GM19324 (cell line): ENCODE results near the gene PTX4.
"Not testable (repeated sequence)": the region's sequence is repeated elsewhere in the genome, so short reads cannot be mapped to it uniquely, and the experiment has no call there.

ENCODE experiments used
- ATAC-seq: cut with Tn5 transposase; IDR thresholded peaks from one replicate; pipeline ENCODE4 v1.9.1; 2021; ENCODE audit warnings: mild to moderate bottlenecking, moderate library complexity; ENCODE audit not compliant: unreplicated experiment, low FRiP score

The PTX4 gene

GRCh38 chr16:1446296-1447080 lies 42.3 kb downstream of the PTX4 start:
- no peak for ATAC-seq

DNA sequence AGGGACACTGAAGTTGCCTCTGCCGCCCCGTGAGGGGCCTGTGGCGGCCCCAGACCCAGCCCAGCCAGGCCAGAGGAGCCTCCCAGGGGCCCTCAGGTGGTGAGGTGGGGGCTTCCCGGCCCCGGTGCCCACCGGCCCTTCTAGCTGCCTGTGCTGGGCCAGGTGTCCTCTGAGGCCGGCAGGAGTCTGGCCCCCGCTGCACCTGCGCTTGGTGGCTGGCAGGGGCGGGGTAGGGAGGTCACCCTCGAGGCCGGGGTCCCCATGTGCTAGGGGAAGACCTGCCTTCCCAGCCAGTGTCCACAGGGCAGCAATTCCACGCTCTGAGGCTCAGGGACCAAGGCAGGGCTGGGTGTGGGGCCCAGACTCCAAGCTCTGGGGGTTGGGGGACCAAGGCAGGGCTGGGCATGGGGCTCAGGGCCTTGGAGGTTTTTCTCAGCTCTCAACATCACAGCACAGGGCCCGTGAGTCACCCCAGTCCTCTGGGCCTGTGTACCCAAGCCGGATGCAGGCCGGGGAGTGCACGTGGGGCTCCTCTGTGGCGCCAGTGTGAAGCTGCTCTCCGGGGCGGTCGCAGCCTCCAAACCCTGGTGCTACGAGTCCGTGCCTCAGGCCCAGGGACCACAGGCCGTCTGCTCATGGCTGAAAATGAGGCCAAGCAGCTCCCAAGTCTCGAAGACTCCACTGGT lies 43.1 kb downstream of the PTX4 start:
- no peak for ATAC-seq

- no peak for ATAC-seq
These were observed 43.8 kb downstream of the PTX4 start for GRCh38 chr16:1444730-1445517.

GRCh38 chr16:1443980-1444729 lies 44.6 kb downstream of the PTX4 start, which contains the start of gene CCDC154:
Gene CCDC154 (minus strand): TSS chr16:1444556. CDS start chr16:1444322, 234 bp downstream.
- ATAC-seq, result no peak

DNA sequence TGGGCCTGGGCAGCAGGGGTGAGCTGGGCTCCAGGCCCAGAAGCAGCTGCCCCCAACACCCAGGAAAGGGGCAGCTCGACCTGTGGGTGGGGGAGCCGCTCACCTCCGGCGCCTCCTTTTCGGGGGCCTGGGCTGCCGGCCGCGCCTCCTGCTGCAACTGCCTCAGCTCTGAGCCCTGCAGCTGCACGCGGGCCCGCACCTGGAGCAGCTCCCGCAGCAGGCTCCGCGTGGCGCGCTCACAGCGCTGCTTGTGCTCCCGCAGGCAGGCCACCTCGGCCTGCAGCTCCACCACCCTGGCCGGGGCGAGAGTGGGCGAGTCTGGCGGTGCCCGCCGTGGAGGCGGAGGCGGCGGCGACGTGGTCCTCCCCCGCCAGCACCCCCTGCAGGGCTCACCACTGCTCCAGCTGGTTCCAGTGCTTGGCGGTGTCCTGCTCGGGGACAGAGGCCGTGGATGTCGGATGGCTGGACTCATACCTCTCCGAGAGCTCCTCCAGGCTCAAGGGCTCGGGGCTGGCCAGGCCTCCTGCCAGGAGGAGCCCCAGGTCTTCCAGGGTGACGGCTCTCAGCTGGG lies 45.3 kb downstream of the PTX4 start:
- no peak for ATAC-seq

DNA sequence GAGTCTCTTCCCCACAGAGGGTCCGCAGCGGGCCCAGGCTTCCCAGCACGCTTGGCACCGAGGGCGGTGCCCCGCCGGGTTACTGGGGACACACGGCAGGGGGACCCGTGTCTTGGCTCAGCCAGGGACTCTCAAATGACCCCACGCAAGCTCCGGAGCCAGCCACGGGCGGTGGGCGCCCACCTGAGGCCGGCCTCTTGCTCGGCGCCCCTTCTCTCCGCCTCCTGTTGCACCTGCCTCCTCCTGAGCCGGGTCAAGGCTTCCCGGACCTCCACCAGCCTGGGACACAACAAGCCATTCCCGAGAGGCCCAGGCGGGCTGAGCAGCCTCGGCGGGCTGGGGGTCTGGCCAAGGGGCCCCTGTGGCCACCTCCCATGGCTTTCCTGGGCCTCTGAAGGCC lies 46.0 kb downstream of the PTX4 start:
- no peak for ATAC-seq

DNA sequence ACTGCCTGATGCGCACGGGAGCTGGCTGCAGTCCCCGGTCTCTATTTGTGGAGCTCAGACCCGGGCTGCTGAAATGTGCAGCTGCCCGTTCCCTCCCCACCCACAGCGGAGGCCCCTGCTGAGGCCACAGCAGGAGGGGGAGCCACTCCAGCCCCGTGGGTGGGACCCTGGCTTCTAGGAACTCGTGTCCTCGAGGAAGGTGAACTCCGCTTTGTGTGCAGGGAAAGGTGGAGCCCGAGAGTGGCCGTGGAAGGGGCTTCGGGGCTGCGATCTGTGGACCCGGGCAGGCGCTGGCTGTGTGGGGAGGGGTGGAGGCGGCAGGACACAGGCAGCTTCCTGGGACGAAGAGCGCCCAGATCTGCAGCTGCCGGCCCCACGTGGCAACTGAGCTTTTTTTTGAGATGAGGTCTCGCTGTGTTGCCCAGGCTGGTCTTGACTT lies 47.3 kb downstream of the PTX4 start:
- ATAC-seq, result no peak

DNA sequence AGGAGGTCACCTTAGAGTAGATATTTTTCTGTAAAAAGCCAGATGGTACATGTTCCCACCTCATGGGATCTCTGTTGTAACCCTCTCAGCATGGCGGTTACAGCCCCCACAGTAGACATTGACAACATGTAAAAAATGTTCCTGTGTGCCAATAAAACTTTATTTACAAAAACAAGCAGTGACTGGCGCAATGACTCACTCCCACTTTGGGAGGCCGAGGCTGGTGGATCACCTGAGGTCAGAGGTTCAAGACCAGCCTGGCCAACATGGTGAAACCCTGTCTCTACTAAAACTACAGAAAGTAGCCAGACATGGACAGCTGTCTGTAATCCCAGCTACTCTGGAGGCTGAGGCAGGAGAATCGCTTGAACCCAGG lies 49.1 kb downstream of the PTX4 start:
- ATAC-seq, result not testable (repeated sequence)

DNA sequence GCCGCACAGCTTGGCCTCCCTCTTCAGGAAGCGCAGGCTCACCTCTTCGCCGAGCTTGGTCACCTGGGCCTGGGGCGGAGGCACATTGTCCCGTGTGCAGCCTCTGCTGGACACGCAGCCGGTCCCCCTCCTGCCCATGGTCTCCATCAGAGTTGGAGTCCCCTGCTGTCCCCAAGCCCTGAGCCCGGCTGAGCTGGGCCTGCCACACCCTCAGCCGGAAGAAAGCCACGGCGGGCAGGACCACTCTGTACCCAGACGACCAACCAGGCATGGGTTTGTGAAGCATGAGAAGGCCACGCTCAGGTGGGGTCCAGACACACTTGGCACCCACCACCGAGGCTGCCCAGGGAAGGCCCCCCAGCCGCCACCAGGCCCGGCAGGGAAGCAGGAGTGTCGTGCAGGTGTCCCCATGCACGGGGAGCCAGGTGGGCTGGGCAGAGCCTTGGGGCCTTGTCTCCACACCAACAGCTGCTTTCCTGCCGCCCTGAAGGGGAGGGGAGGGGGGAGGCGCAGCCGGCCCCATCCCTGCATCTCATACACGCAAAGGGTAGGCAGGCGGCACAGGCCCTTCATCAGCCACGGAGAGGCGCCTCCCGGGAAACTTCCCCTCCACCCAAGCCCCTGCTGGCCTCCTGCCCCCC lies 49.6 kb downstream of the PTX4 start:
- no peak for ATAC-seq

DNA sequence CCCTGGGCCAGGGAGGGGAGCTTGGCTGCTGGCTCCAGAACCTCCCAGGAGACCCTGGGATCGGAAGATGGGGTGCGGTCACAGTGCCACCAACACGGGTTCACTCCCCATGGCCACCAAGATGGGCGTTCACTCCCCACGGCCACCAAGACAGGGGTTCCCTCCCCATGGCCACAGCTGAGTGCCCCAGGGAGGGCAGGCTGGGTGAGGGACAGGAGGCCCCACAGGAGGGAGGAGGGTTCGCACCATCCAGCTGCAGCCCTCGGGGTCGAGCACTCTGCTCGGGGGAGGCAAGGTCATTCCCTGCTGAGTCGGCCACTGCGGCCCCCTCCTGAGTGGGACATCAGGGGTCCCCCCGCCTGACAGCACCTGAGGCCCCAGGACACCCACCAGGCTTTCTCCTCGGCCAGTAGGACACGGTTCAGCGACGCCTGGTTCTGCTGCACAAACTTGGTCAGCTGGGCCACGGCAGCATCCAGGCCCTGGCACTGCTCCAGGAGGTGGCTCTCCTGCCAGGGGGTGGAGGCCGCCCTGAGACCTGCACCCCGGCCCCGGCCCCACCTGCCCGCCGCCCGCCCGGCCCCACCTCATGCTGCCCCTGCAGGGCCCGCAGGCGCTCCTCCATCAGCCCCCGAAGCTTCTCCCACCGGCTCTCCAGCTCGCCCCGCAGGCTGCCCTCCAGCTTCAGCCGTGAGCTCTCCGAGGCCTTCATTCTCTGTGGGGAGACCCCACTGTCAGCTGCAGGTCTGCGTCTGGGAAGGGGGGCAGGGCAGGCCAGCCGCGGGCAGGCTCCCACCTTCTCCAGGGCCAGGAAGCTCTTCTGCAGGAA lies 50.3 kb downstream of the PTX4 start:
- no peak for ATAC-seq

DNA sequence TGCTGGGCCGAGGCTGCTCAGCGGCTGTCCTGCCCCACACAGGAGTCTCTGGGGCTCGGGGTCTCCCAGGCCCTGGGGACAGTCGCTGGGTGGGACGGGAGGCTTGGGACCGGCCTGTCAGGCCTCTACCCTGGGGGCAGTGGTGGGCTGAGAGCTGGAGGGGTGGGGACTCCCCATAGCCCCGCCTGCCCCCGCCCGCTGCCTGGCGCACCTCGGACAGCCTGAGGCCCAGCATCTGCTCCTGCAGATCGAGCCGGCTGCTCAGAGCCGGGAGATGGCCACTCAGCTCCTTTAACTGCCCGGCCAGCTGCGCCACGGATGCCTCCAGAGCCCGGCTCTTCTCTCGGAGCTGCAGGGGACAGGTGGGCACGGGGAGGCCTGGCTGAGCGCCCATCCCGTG lies 51.1 kb downstream of the PTX4 start:
- ATAC-seq, result no peak

GRCh38 chr16:1436731-1437355 lies 51.9 kb downstream of the PTX4 start:
- no peak for ATAC-seq

DNA sequence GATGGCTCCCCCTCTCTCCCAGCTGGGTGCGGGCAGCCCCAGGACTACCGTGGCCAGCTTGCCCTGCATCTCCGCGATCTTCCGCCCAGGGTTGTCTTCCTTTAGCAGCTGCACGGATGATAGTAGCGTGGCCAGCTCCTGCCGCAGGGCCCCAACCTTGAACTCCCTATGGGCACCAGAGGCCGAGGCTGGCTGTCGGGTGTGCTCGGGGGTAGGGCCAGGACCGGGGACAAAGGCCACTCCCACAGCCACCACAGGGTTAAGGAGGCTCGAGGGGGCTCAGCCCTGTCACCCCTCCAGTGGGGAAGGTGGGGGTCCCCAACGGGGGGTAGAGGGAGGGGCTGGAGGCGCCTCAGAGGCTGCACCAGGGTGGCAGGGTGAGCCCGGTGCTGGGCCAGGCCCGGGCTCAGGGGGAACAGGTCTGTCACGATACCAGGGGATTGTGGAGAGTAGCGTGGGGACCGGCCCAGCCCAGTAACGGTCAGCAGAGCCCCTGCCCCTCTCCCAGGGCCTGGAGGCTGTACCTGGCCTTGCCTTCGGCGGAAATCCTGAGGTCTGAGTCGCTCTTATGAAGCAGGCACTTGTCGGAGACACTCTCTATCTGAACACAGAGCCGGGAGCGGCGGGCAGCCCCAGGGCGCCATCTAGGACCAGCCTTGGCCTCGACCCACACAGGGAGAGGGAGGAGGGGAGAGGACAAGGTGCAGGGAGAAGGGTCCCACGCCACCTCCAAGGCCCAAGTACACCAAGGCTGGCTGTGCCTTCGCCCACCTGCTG lies 52.6 kb downstream of the PTX4 start:
- no peak for ATAC-seq
